ENCODE results near the gene PARVG.

The PARVG gene

GRCh38 chr22:44248926-44249325, 68.2 kb downstream of the PARVG start:
- WGBS (ENCODE audit: insufficient coverage): 94% methylated on average over 9 of the region's 10 CpGs

GRCh38 chr22:44249376-44250147, 68.8 kb downstream of the PARVG start:
- peaks cover 0 to 2% (median 0%) of the 10 kb centered on the region in 5 experiments for H3K27me3 ChIP-seq (replicated peaks in 2 of 5; ENCODE audit: control insufficient read depth in 4 of 5, insufficient read depth in 5 of 5, low read length in 4 of 5)
- ChIA-PET POLR2A (no interaction called here), CTCF (no interaction called here)
- no peak overlapping the region for H3K4me3 ChIP-seq (ENCODE audit: control insufficient read depth in 1 of 7, extremely low read depth in 1 of 7, insufficient read depth in 4 of 7, low read depth in 2 of 7, low read length in 6 of 7)
- H3K9me3 ChIP-seq (ENCODE audit: control extremely low read depth in 1 of 5, control insufficient read depth in 4 of 5, insufficient read depth in 2 of 5, low read depth in 1 of 5, low read length in 4 of 5): peaks cover 0 to 15% (median 8%) of the 10 kb centered on the region in 5 experiments
- H3K27ac ChIP-seq (ENCODE audit: insufficient read depth in 1 of 2, low read depth in 1 of 2, low read length in 2 of 2, poor library complexity in 1 of 2, severe bottlenecking in 2 of 2): no peak overlapping the region
- WGBS (ENCODE audit: insufficient coverage): 100% methylated on average over 9 of the region's 12 CpGs
- no peaks in the 10 kb centered on the region for H3K36me3 ChIP-seq (ENCODE audit: control insufficient read depth in 4 of 4, insufficient read depth in 4 of 4, low read length in 3 of 4)
- no peaks in the 10 kb centered on the region for H3K4me1 ChIP-seq (ENCODE audit: control extremely low read depth in 1 of 4, control insufficient read depth in 4 of 4, insufficient read depth in 4 of 4, low read length in 3 of 4)
- DNase-seq: no peak

More at GRCh38 chr22:44248926-44249325, 68.2 kb downstream of the PARVG start:
- peaks cover 0 to 2% (median 0%) of the 10 kb centered on the region in 5 experiments for H3K27me3 ChIP-seq (replicated peaks in 2 of 5; ENCODE audit: control insufficient read depth in 4 of 5, insufficient read depth in 5 of 5, low read length in 4 of 5)
- no peaks in the 10 kb centered on the region for H3K4me1 ChIP-seq (ENCODE audit: control extremely low read depth in 1 of 4, control insufficient read depth in 4 of 4, insufficient read depth in 4 of 4, low read length in 3 of 4)
- peaks cover 0 to 15% (median 8%) of the 10 kb centered on the region in 5 experiments for H3K9me3 ChIP-seq (ENCODE audit: control extremely low read depth in 1 of 5, control insufficient read depth in 4 of 5, insufficient read depth in 2 of 5, low read depth in 1 of 5, low read length in 4 of 5)
- DNase-seq: no peak
- no peak overlapping the region for H3K27ac ChIP-seq (ENCODE audit: insufficient read depth in 1 of 2, low read depth in 1 of 2, low read length in 2 of 2, poor library complexity in 1 of 2, severe bottlenecking in 2 of 2)
- CTCF ChIA-PET: no interaction called here
- POLR2A ChIA-PET: no interaction called here
- H3K36me3 ChIP-seq (ENCODE audit: control insufficient read depth in 4 of 4, insufficient read depth in 4 of 4, low read length in 3 of 4): no peaks in the 10 kb centered on the region
- no peak overlapping the region for H3K4me3 ChIP-seq (ENCODE audit: control insufficient read depth in 1 of 7, extremely low read depth in 1 of 7, insufficient read depth in 4 of 7, low read depth in 2 of 7, low read length in 6 of 7)

GRCh38 chr22:44254811-44255210, 74.1 kb downstream of the PARVG start:
- H3K27ac ChIP-seq (ENCODE audit: insufficient read depth in 1 of 2, low read depth in 1 of 2, low read length in 2 of 2, poor library complexity in 1 of 2, severe bottlenecking in 2 of 2): no peak overlapping the region
- ChIA-PET POLR2A (no interaction called here), CTCF (no interaction called here)
- DNase-seq: no peak
- H3K36me3 ChIP-seq (ENCODE audit: control insufficient read depth in 4 of 4, insufficient read depth in 4 of 4, low read length in 3 of 4): no peaks in the 10 kb centered on the region
- H3K27me3 ChIP-seq (replicated peaks in 2 of 5; ENCODE audit: control insufficient read depth in 4 of 5, insufficient read depth in 5 of 5, low read length in 4 of 5): peaks cover 0 to 20% (median 2%) of the 10 kb centered on the region in 5 experiments
- no peak overlapping the region for H3K4me3 ChIP-seq (ENCODE audit: control insufficient read depth in 1 of 7, extremely low read depth in 1 of 7, insufficient read depth in 4 of 7, low read depth in 2 of 7, low read length in 6 of 7)
- peaks cover 0 to 2% (median 0%) of the 10 kb centered on the region in 4 experiments for H3K4me1 ChIP-seq (ENCODE audit: control extremely low read depth in 1 of 4, control insufficient read depth in 4 of 4, insufficient read depth in 4 of 4, low read length in 3 of 4)
- WGBS (ENCODE audit: insufficient coverage): no CpG with 5 or more reads among the region's 2 CpGs
- peaks cover 0 to 11% (median 5%) of the 10 kb centered on the region in 5 experiments for H3K9me3 ChIP-seq (ENCODE audit: control extremely low read depth in 1 of 5, control insufficient read depth in 4 of 5, insufficient read depth in 2 of 5, low read depth in 1 of 5, low read length in 4 of 5)

- POLR2A ChIA-PET: no interaction called here
- no peak for DNase-seq
- H3K27ac ChIP-seq (ENCODE audit: insufficient read depth in 1 of 2, low read depth in 1 of 2, low read length in 2 of 2, poor library complexity in 1 of 2, severe bottlenecking in 2 of 2): no peak overlapping the region
- H3K4me3 ChIP-seq (ENCODE audit: control insufficient read depth in 1 of 7, extremely low read depth in 1 of 7, insufficient read depth in 4 of 7, low read depth in 2 of 7, low read length in 6 of 7): no peak overlapping the region
- no peaks in the 10 kb centered on the region for H3K36me3 ChIP-seq (ENCODE audit: control insufficient read depth in 4 of 4, insufficient read depth in 4 of 4, low read length in 3 of 4)
- peaks cover 0 to 2% (median 0%) of the 10 kb centered on the region in 4 experiments for H3K4me1 ChIP-seq (ENCODE audit: control extremely low read depth in 1 of 4, control insufficient read depth in 4 of 4, insufficient read depth in 4 of 4, low read length in 3 of 4)
- 88% methylated on average over 6 of the region's 6 CpGs for WGBS (ENCODE audit: insufficient coverage)
- CTCF ChIA-PET: no interaction called here
- H3K27me3 ChIP-seq (replicated peaks in 2 of 5; ENCODE audit: control insufficient read depth in 4 of 5, insufficient read depth in 5 of 5, low read length in 4 of 5): peaks cover 0 to 20% (median 2%) of the 10 kb centered on the region in 5 experiments
- no peaks in the 10 kb centered on the region for H3K9me3 ChIP-seq (ENCODE audit: control extremely low read depth in 1 of 5, control insufficient read depth in 4 of 5, insufficient read depth in 2 of 5, low read depth in 1 of 5, low read length in 4 of 5)
Measured at GRCh38 chr22:44256085-44256484, 75.4 kb downstream of the PARVG start.

GRCh38 chr22:44256556-44257485, 76.1 kb downstream of the PARVG start:
- no peak overlapping the region for H3K4me3 ChIP-seq (ENCODE audit: control insufficient read depth in 1 of 7, extremely low read depth in 1 of 7, insufficient read depth in 4 of 7, low read depth in 2 of 7, low read length in 6 of 7)
- ChIA-PET CTCF (no interaction called here), POLR2A (no interaction called here)
- no peaks in the 10 kb centered on the region for H3K9me3 ChIP-seq (ENCODE audit: control extremely low read depth in 1 of 5, control insufficient read depth in 4 of 5, insufficient read depth in 2 of 5, low read depth in 1 of 5, low read length in 4 of 5)
- 57% methylated on average over 12 of the region's 13 CpGs for WGBS (ENCODE audit: insufficient coverage)
- peaks cover 0 to 2% (median 0%) of the 10 kb centered on the region in 4 experiments for H3K4me1 ChIP-seq (ENCODE audit: control extremely low read depth in 1 of 4, control insufficient read depth in 4 of 4, insufficient read depth in 4 of 4, low read length in 3 of 4)
- DNase-seq: no peak
- no peak overlapping the region for H3K27ac ChIP-seq (ENCODE audit: insufficient read depth in 1 of 2, low read depth in 1 of 2, low read length in 2 of 2, poor library complexity in 1 of 2, severe bottlenecking in 2 of 2)
- H3K36me3 ChIP-seq (ENCODE audit: control insufficient read depth in 4 of 4, insufficient read depth in 4 of 4, low read length in 3 of 4): no peaks in the 10 kb centered on the region
- H3K27me3 ChIP-seq (replicated peaks in 2 of 5; ENCODE audit: control insufficient read depth in 4 of 5, insufficient read depth in 5 of 5, low read length in 4 of 5): peaks cover 0 to 20% (median 2%) of the 10 kb centered on the region in 5 experiments

Data from common myeloid progenitor, CD34-positive (primary cell).